Left cardiac atrium (tissue), 4 donors: ENCODE results near the gene ERF. TPM values are rescaled to one million over a fixed set of nuclear protein-coding genes. Genes with fewer than 3 reads are reported as not detected.

Experiments used
- ATAC-seq, 2 donors: fragments of 200-7000 bp; cut with Tn5 transposase; one replicate each; pipeline ENCODE4 v1.9.1; 2020; ENCODE audit warnings: mild to moderate bottlenecking in 2 of 2, moderate library complexity in 2 of 2
- DNase-seq: peaks from one replicate; pipeline ENCODE4 v3.0.0-alpha.2; 2020
- intact Hi-C, 2 donors: fragments of 100-400 bp; cut with DNase I; formaldehyde crosslinking; loops; one replicate each; pipeline versions ENCODE4 v1.14.1 to v1.15.1; 2022 to 2023
- total RNA-seq, 2 donors: library from RNA; stranded (reverse); fragmentation: NEBNext Ultra II Directional; extraction: Animal tissue kit (Norgen Biotek cat#: 25700); gene quantifications; one replicate each; pipeline ENCODE4 v1.2.1, GENCODE V29; 2021
- donor health status: DM: no; HTN: yes; CAD: no.
- donor health status: DM: no; HTN: yes; CAD: no; lungs with severe emphysema.
- donor health status: DM: yes; HTN: yes; CAD: no.
- donor health status: Dilated cardiomyopathy.

The ERF gene
- total RNA-seq, 2 donors from 2014 or later, result 37.9 to 50.6 TPM

- DNase-seq, result no peak
- no peak for ATAC-seq
- intact Hi-C loops, result loop anchor here in 1 of 2 donors (2.0 kb wide), 1 partner anchor 34 kb away; no protein-coding TSS in a partner anchor
Measured at GRCh38 chr19:42278452-42279154, 23.7 kb upstream of the ERF start.

DNA sequence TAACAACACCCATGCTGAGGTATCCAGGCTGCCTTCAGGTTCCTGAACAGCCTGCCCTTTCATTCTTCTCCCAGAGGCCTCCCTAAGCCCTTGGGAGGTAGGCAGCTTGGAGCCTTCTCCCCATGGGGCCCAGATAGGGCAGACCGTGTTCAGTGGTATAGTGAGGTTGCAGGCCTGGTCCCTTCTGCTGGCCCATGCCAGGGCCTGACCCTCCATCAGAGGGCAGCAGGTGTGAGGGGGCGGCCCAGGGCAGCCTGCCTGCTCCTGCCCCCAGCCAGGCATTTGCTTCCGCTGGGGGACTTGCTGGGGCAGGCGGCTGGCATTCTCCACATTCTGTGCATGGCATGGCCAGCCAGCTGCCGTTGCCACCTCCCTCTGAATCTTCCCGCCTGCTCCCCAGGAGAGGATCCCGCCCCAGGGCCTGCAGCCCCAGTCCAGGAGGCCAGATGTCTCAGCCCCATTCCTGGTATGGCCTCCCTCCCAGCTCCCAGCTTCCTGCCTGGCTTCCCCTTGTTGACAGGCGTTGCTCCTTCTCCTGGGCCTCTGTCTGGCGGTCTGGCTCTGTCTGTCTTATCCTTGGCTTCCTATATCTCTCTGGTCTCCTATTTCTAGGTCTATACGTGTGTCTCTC, 23.0 kb upstream of the ERF start:
- ATAC-seq (no peak), DNase-seq (no peak)
- intact Hi-C loops, result loop anchor here in 1 of 2 donors (2.0 kb wide), 1 partner anchor 33 kb away; no protein-coding TSS in a partner anchor

GRCh38 chr19:42276821-42277220, 21.9 kb upstream of the ERF start:
- DNase-seq (no peak), ATAC-seq (no peak)
- intact Hi-C loops, result no loop called here

GRCh38 chr19:42276284-42276683, 21.4 kb upstream of the ERF start:
- intact Hi-C loops, result no loop called here
- no peak for ATAC-seq
- no peak for DNase-seq

- DNase-seq (no peak), ATAC-seq (no peak)
- intact Hi-C loops, result no loop called here
Measured at GRCh38 chr19:42275517-42275916, 20.6 kb upstream of the ERF start.

DNA sequence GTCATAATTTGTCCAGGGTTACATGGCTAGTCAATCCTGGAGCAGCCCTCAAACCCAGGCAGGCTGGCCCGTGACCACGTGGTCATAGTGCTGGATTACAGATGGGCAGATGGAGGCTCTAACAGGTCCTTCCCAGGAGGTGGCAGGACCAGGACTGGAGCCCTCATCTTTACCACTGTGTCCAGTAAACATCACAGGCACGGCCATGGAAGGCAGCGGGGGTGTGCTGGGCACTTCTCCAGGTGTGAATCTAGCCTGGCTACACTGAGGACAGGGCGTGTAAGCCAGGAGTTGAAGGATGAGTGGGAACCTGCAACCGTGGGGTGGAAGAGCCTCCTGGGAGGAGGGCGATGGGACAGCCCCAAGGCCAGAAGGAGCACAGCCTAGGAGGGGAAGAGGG, 20.2 kb upstream of the ERF start:
- DNase-seq (no peak), ATAC-seq (no peak)
- intact Hi-C loops, result no loop called here

DNA sequence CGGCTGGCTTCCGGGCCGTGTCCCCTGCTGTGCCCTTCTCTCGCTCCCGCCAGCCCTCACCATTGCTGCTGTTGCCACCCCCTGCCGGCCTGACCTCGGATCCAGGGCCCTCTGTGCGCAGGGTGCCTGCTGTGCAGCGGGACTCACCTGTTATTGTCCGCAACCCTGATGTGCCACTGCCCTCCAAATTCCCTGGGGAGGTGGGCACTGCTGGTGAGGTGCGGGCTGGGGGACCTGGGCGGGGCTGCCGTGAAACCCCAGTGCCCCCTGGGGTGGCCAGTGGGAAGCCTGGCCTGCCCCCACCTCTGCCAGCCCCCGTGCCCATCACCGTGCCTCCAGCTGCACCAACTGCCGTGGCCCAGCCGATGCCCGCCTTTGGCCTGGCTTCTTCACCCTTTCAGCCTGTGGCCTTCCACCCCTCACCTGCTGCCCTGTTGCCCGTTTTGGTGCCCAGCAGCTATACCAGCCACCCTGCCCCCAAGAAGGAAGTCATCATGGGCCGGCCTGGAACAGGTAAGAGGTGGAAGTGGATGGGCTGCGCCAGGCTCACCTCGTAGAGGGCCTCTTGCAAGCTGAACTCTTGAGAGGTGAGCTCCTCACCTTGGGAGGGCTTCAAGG, 19.2 kb upstream of the ERF start:
- intact Hi-C loops, result no loop called here
- ATAC-seq, result no peak
- DNase-seq, result no peak

GRCh38 chr19:42273407-42274064, 18.6 kb upstream of the ERF start:
- DNase-seq (peak; percentile 22), ATAC-seq (no peak)
- intact Hi-C loops, result no loop called here

DNA sequence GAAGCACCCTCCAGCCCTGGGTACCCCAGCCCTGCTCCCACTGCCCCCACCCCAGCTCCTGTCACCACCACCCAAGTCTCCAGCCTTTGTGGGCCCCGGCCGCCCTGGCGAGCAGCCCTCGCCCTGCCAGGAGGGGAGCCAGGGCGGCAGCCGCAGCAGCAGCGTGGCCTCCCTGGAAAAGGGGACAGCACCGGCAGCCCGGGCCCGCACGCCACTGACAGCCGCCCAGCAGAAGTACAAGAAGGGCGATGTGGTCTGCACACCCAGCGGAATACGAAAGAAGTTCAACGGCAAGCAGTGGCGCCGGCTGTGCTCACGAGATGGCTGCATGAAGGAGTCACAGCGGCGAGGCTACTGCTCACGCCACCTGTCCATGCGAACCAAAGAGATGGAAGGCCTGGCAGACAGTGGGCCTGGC, 18.1 kb upstream of the ERF start:
- ATAC-seq (no peak), DNase-seq (peak; percentile 15)
- intact Hi-C loops, result no loop called here

DNA sequence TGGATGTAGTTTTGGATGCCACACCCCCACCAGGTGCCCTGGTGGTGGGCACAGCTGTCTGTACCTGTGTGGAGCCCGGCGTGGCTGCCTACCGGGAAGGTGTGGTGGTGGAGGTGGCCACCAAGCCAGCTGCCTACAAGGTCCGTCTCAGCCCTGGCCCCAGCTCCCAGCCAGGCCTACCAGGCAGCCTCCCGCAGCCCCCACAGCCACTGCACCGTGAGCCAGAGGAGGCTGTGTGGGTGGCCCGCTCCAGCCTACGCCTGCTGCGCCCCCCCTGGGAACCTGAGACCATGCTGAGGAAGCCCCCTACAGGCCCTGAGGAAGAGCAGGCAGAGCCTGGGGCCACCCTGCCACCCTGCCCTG, 17.6 kb upstream of the ERF start:
- DNase-seq (peak; percentile 13), ATAC-seq (no peak)
- intact Hi-C loops, result no loop called here

DNA sequence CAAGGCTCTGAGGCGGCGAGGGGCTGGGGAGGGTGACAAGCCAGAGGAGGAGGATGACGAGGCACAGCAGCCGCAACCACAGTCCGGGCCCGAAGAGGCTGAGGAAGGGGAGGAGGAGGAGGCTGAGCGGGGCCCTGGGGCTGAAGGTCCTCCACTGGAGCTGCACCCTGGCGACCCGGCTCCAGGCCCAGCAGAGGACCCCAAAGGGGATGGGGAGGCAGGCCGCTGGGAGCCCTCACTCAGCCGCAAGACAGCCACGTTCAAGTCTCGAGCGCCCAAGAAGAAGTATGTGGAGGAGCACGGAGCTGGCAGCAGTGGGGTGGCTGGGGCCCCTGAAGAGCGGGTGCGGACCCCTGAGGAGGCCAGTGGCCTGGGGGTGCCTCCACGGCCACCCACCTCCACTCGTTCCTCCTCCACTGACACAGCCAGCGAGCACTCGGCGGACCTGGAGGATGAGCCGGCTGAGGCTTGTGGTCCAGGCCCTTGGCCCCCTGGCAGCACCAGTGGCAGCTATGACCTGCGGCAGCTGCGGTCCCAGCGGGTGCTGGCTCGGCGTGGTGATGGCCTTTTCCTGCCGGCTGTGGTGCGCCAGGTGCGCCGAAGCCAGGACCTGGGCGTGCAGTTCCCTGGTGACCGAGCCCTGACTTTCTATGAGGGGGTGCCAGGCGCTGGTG, 17.1 kb upstream of the ERF start:
- intact Hi-C loops, result no loop called here
- DNase-seq, result peak; percentile 20

GRCh38 chr19:42271045-42271419, 16.1 kb upstream of the ERF start:
- intact Hi-C loops, result no loop called here

More for the DNA sequence above, 17.1 kb upstream of the ERF start:
- ATAC-seq, result no peak

GRCh38 chr19:42270346-42271044, 15.6 kb upstream of the ERF start:
- DNase-seq (peak; percentile 58), ATAC-seq (peak in 1 of 2 donors; percentile 3)
- intact Hi-C loops, result no loop called here

More at GRCh38 chr19:42271045-42271419, 16.1 kb upstream of the ERF start:
- ATAC-seq, result no peak
- DNase-seq, result no peak

DNA sequence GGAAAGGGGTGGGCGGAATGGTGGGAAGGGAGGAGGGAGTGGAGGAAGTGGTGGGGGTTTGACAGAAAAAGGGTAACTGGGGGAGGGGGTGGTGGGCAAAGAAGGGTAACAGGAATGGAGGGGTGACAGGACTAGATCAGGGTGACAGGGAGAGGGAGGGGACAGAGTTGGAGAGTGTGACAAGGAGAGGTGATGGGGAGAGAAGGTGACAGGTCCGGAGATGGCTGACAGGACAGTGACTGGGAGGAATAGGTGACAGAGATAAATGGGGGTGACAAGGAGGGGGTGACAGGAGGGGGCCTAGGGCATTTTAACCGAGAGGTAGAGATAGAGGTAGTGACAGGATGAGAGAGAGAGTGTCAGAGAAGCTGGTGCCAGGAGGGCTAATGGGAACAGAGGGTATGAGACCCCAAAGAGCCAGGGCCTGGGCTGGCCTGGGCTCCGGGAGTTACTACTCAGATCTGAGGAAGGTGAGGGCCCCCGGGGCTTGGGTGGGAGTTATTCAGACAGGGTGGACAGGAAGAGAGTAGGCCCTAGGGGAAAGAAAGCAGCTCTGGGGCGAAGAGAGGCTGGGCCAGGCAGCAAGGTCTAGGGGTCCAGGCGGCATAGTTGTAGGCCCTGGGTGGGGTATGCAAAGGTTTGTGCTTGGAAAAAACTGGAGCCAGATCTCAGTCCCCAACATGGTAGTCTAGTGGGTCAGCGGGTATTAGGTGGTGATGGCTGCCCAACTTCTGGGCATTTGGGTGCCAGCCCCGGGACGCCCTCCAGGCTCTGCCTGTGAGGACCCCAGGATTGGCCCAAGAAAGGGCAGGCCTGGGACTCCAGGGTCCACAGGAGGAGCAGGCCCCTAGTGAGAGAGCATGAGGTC, 14.8 kb upstream of the ERF start:
- DNase-seq (peak; percentile 20), ATAC-seq (no peak)
- intact Hi-C loops, result no loop called here

- intact Hi-C loops, result no loop called here
Measured at GRCh38 chr19:42268704-42269477, 14.0 kb upstream of the ERF start, which contains the start of gene CIC. Gene CIC, plus strand, starts transcription at chr19:42269252. Its CDS starts 2,532 bp downstream, at chr19:42271784.

GRCh38 chr19:42268142-42268703, 13.3 kb upstream of the ERF start:
- DNase-seq, result peak; percentile 99
- intact Hi-C loops, result no loop called here
- ATAC-seq, result peak; percentile 81 to 86

More at GRCh38 chr19:42268704-42269477, 14.0 kb upstream of the ERF start, which contains the start of gene CIC:
- ATAC-seq, result peak; percentile 85 to 92
- peak; percentile 100 for DNase-seq
